T-cell (primary cell): ENCODE data around the gene YWHAQ. TPM values are rescaled to one million over a fixed set of nuclear protein-coding genes. Genes with fewer than 3 reads are reported as not detected.

Source experiments
- ATAC-seq, 4 experiments: fragments of 200-7000 bp in 3 of 4; fragments of 150-1000 bp in 1 of 4; cut with Tn5 transposase; replicated peaks in 1 of 4; 1 replicate in 3 of 4; 2 replicates in 1 of 4; pipeline ENCODE4 v1.10.0; 2021; ENCODE audit warnings: moderate library complexity in 3 of 4, mild to moderate bottlenecking in 2 of 4, moderate number of reproducible peaks in 1 of 4
- CTCF ChIA-PET, 2 donors: fragments of 300-600 bp; sonication (Branson Sonifier 250); formaldehyde crosslinking; loops; one replicate each; lab custom pipeline; 2022; ENCODE audit warnings: antibody characterized with exemption in 2 of 2; lab: Charles Lee
- POLR2A ChIA-PET, 2 donors: fragments of 300-600 bp; sonication (Branson Sonifier 250); formaldehyde crosslinking; loops; one replicate each; lab custom pipeline; 2022; ENCODE audit warnings: antibody characterized with exemption in 2 of 2; lab: Charles Lee
- DNase-seq, 35 experiments: peaks; one replicate each; pipeline versions ENCODE4 v3.0.0 to v3.0.0-alpha.2; 2013 to 2023
- H3K27ac ChIP-seq: one replicate; pipeline ENCODE4 v1.5.1; 2013; ENCODE audit warnings: low read length
- H3K27me3 ChIP-seq, 2 experiments: replicated peaks in 1 of 2; 1 replicate in 1 of 2; 2 replicates in 1 of 2; pipeline versions ENCODE4 v1.6.1 to v1.7.0; 2013; ENCODE audit warnings: low read length in 1 of 2, mixed read lengths in 1 of 2; ENCODE audit not compliant: control insufficient read depth in 2 of 2, insufficient read depth in 2 of 2; ENCODE audit errors: extremely low read depth in 1 of 2
- H3K36me3 ChIP-seq, 2 donors: 1 replicate in 1 of 2; 2 replicates in 1 of 2; pipeline versions ENCODE4 v1.6.1 to v1.7.0; 2013; ENCODE audit warnings: low read length in 1 of 2; ENCODE audit not compliant: control insufficient read depth in 2 of 2, insufficient read depth in 1 of 2; ENCODE audit errors: extremely low read depth in 1 of 2
- H3K4me1 ChIP-seq, 2 experiments: 1 replicate in 1 of 2; 2 replicates in 1 of 2; pipeline versions ENCODE4 v1.6.1 to v1.7.0; 2013; ENCODE audit warnings: low read length in 2 of 2, mixed read lengths in 1 of 2; ENCODE audit not compliant: insufficient read depth in 2 of 2, control insufficient read depth in 1 of 2; ENCODE audit errors: extremely low read depth in 1 of 2
- H3K4me3 ChIP-seq, 2 donors: 1 replicate in 1 of 2; 2 replicates in 1 of 2; pipeline versions ENCODE4 v1.5.1 to v1.7.0; 2013; ENCODE audit warnings: mild to moderate bottlenecking in 2 of 2, low read length in 1 of 2, moderate library complexity in 1 of 2; ENCODE audit not compliant: control insufficient read depth in 1 of 2; ENCODE audit errors: extremely low read depth in 1 of 2
- H3K9me3 ChIP-seq: 2 replicates; pipeline ENCODE4 v1.7.0; 2013
- H3K27ac Mint-ChIP-seq, 2 donors: one replicate each; pipeline ENCODE4 v1.8.0; 2020 to 2021; ENCODE audit warnings: mild to moderate bottlenecking in 2 of 2, mixed read lengths in 2 of 2
- H3K27me3 Mint-ChIP-seq, 2 donors: one replicate each; pipeline ENCODE4 v1.8.0; 2021 to 2022; ENCODE audit warnings: mixed read lengths in 2 of 2
- H3K36me3 Mint-ChIP-seq: one replicate; pipeline ENCODE4 v1.8.0; 2021; ENCODE audit warnings: mixed read lengths
- H3K4me1 Mint-ChIP-seq, 3 donors: one replicate each; pipeline ENCODE4 v1.8.0; 2020 to 2022; ENCODE audit warnings: mixed read lengths in 3 of 3, mild to moderate bottlenecking in 1 of 3
- H3K4me3 Mint-ChIP-seq, 3 donors: one replicate each; pipeline ENCODE4 v1.8.0; 2020 to 2022; ENCODE audit warnings: mild to moderate bottlenecking in 3 of 3, mixed read lengths in 3 of 3, moderate library complexity in 3 of 3
- H3K9me3 Mint-ChIP-seq, 3 donors: one replicate each; pipeline ENCODE4 v1.8.0; 2020 to 2022; ENCODE audit warnings: mixed read lengths in 3 of 3
- WGBS: methylation state at CpG from one replicate; pipeline ENCODE4 v1.1.5; 2013; ENCODE audit warnings: missing lambda C conversion rate; ENCODE audit not compliant: insufficient coverage; 5-methylcytosine and 5-hydroxymethylcytosine counted together
- total RNA-seq, 35 experiments: library from RNA in 6 of 35; stranded (reverse) in 6 of 35; fragments of 120-200 nt in 1 of 35; gene quantifications; one replicate each; pipeline versions ENCODE4 v1.2.1 to v1.2.4 and lab custom pipeline; 2013 to 2026

The YWHAQ gene
- total RNA-seq, 5 donors from 2014 or later (not counting 1 experiment from before 2014, with no cell fraction given) = 104 to 141 (median 139) TPM

DNA sequence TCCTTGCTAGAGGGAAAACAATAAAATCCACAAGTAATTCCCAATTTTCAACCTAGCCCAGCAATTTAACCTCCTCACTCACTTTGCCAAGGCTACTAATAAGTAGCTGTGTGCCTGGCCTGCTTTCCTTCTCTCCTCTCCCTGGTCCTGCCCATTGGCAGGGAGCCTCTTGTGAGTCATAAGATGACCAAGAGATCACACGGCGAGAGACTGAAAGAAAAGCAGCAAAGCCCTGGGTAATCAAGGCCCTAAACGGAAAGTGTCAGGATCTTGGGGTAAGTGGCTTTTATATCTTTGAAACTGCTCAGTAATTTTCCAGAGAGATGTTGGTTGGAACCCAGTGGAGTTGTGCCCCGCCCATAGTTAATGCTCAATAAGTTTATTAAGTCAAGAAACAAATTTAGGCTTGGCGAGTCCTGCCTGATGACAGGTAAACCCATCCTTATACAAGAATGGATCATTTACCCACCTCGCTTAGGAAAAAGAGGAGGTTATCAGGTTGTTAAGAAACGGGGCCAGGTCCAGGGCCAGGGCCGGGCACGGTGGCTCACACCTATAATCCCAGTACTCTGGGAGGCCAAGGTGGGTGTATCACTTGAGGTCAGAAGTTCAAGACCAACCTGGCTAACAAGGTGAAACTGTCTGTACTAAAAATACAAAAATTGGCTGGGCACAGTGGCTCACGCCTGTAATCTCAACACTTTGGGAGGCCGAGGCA is 65.2 kb downstream of the YWHAQ start:
- Histone ChIP-seq H3K4me1 (no peaks in the 10 kb centered on the region), H3K36me3 (no peaks in the 10 kb centered on the region), H3K9me3 (no peaks in the 10 kb centered on the region), H3K27me3 (no peaks in the 10 kb centered on the region), H3K4me3 (no peak overlapping the region), H3K27ac (no peak overlapping the region)
- ATAC-seq (no peak), DNase-seq (no peak)
- ChIA-PET POLR2A (no interaction called here), CTCF (no interaction called here)
- Mint-ChIP-seq H3K9me3 (no peaks in the 10 kb centered on the region), H3K4me1 (no peaks in the 10 kb centered on the region), H3K27ac (no peak overlapping the region), H3K27me3 (no peaks in the 10 kb centered on the region), H3K4me3 (no peak overlapping the region), H3K36me3 (no peaks in the 10 kb centered on the region)
- 100% methylated on average over 4 of the region's 11 CpGs for WGBS

DNA sequence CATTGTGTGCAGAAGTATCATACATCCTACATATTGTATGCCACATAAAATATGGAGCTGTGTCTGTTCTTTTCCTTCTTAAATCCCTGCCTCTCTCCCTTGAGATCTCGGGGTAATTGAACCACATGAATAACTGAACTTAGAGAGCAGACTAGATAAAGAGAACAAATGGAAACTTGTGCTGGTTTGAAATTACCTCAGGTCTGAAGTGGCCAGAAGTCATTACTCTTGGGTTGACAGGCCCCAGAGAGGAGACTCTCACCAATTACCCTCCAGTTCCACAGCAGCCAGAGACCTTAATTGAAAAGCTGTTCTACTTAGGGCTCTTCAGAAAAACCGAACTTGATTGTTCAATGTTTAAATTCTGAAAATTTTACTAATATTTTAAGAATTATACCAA is 70.2 kb downstream of the YWHAQ start:
- POLR2A ChIA-PET = no interaction called here
- H3K36me3 ChIP-seq = no peaks in the 10 kb centered on the region
- peaks cover 3 to 7% of the 10 kb centered on the region in 2 experiments for H3K4me1 ChIP-seq
- H3K4me3 ChIP-seq = no peak overlapping the region
- Mint-ChIP-seq H3K27ac (no peak overlapping the region), H3K4me1 (peaks cover 12 to 20% (median 13%) of the 10 kb centered on the region in 3 donors), H3K4me3 (no peak overlapping the region), H3K36me3 (peaks cover 2% of the 10 kb centered on the region), H3K27me3 (no peaks in the 10 kb centered on the region), H3K9me3 (no peaks in the 10 kb centered on the region)
- CTCF ChIA-PET = interaction anchor here in 1 of 2 donors (0.7 kb wide), 1 partner anchor 41 kb away, joined by 4 read pairs; no protein-coding TSS in a partner anchor
- no peak for ATAC-seq
- H3K9me3 ChIP-seq = no peaks in the 10 kb centered on the region
- no peak overlapping the region for H3K27ac ChIP-seq
- no CpG with 5 or more reads among the region's 2 CpGs for WGBS
- no peak for DNase-seq
- no peaks in the 10 kb centered on the region for H3K27me3 ChIP-seq

- ATAC-seq = no peak
- DNase-seq = no peak
- Mint-ChIP-seq H3K4me1 (peaks cover 26 to 33% (median 27%) of the 10 kb centered on the region in 3 donors), H3K9me3 (no peaks in the 10 kb centered on the region), H3K36me3 (peaks cover 2% of the 10 kb centered on the region), H3K27ac (peak overlapping the region in 1 of 2 donors; percentile 5), H3K27me3 (no peaks in the 10 kb centered on the region), H3K4me3 (no peak overlapping the region)
- Histone ChIP-seq H3K4me1 (peaks cover 9 to 18% of the 10 kb centered on the region in 2 experiments), H3K9me3 (no peaks in the 10 kb centered on the region), H3K27ac (no peak overlapping the region), H3K36me3 (no peaks in the 10 kb centered on the region), H3K4me3 (no peak overlapping the region), H3K27me3 (no peaks in the 10 kb centered on the region)
- 89% methylated on average over 1 of the region's 1 CpG for WGBS
- ChIA-PET CTCF (no interaction called here), POLR2A (interaction anchor here in 1 of 2 donors (1.2 kb wide), 1 partner anchor 72 kb away, joined by 6 read pairs; the partner anchor contains the start of gene YWHAQ)
These were observed 71.8 kb downstream of the YWHAQ start for GRCh38 chr2:9558948-9559381.

- peak in 2 of 4 experiments; percentile 8 to 20 for ATAC-seq
- no peaks in the 10 kb centered on the region for H3K9me3 Mint-ChIP-seq
- no peaks in the 10 kb centered on the region for H3K36me3 ChIP-seq
- no peaks in the 10 kb centered on the region for H3K27me3 ChIP-seq
- ChIA-PET POLR2A (interaction anchor here in 1 of 2 donors (0.6 to 2.8 kb wide), 10 partner anchors 14 to 893 kb away, joined by 3 to 17 read pairs (median 3); partner anchors contain the start of genes ID2 and YWHAQ), CTCF (interaction anchor here (0.6 to 1.3 kb wide), 6 partner anchors 14 to 147 kb away, joined by 3 to 8 read pairs (median 6); no protein-coding TSS in a partner anchor)
- no peaks in the 10 kb centered on the region for H3K27me3 Mint-ChIP-seq
- H3K4me1 ChIP-seq = peaks cover 18 to 31% of the 10 kb centered on the region in 2 experiments
- peak overlapping the region; percentile 94 for H3K27ac ChIP-seq
- no peaks in the 10 kb centered on the region for H3K9me3 ChIP-seq
- peak overlapping the region; percentile 95 to 97 (median 95) for H3K4me3 Mint-ChIP-seq
- H3K4me1 Mint-ChIP-seq = peaks cover 49 to 57% (median 52%) of the 10 kb centered on the region in 3 donors
- peak in 17 of 35 experiments; percentile 3 to 37 (median 8) for DNase-seq
- 0% methylated on average over 27 of the region's 32 CpGs for WGBS
- H3K27ac Mint-ChIP-seq = peak overlapping the region; percentile 93 to 94
- peak overlapping the region; percentile 95 to 99 for H3K4me3 ChIP-seq
- H3K36me3 Mint-ChIP-seq = peaks cover 2% of the 10 kb centered on the region
These were observed 74.6 kb downstream of the YWHAQ start for GRCh38 chr2:9556121-9556743.

- peaks cover 52 to 60% (median 53%) of the 10 kb centered on the region in 3 donors for H3K4me1 Mint-ChIP-seq
- H3K4me3 ChIP-seq = peak within 1 kb of the TSS; percentile 95 to 99
These were observed 75.3 kb downstream of the YWHAQ start, which contains the start of gene ADAM17 for GRCh38 chr2:9555297-9556120. ADAM17 (minus strand) TSS chr2:9555830; CDS start chr2:9555605, 225 bp downstream.

More at GRCh38 chr2:9555297-9556120, 75.3 kb downstream of the YWHAQ start, which contains the start of gene ADAM17:
- POLR2A ChIA-PET = interaction anchor here in 1 of 2 donors (0.6 to 2.8 kb wide), 8 partner anchors 15 to 894 kb away, joined by 3 to 17 read pairs (median 3); partner anchors contain the start of genes ID2 and YWHAQ
- ATAC-seq = peak; percentile 94 to 97 (median 96)
- Histone ChIP-seq H3K9me3 (no peaks in the 10 kb centered on the region), H3K36me3 (no peaks in the 10 kb centered on the region), H3K27ac (peak within 1 kb of the TSS; percentile 94), H3K4me1 (peaks cover 20 to 33% of the 10 kb centered on the region in 2 experiments), H3K27me3 (no peaks in the 10 kb centered on the region)
- Mint-ChIP-seq H3K9me3 (no peaks in the 10 kb centered on the region), H3K36me3 (peaks cover 2% of the 10 kb centered on the region), H3K27ac (peak within 1 kb of the TSS; percentile 93 to 94), H3K27me3 (no peaks in the 10 kb centered on the region), H3K4me3 (peak within 1 kb of the TSS; percentile 95 to 97 (median 95))
- DNase-seq = peak; percentile 56 to 91 (median 74)
- whole genome bisulfite sequencing = under 1% methylated on average over 69 of the region's 73 CpGs
- CTCF ChIA-PET = interaction anchor here (0.5 to 1.3 kb wide), 6 partner anchors 14 to 162 kb away, joined by 3 to 5 read pairs (median 3); no protein-coding TSS in a partner anchor
